PC-9 (cell line): ENCODE results near the gene ENHO. TPM values are rescaled to one million over a fixed set of nuclear protein-coding genes. Genes with fewer than 3 reads are reported as not detected.

Experiments
- BruUV-seq: library from RNA; stranded (reverse); fragments of 400-500 nt; replicated peaks from 2 replicates; lab custom pipeline; 2021; lab: Mats Ljungman, UMichigan
- CTCF ChIA-PET: fragments of 300-600 bp; sonication (Branson Sonifier 250); formaldehyde crosslinking; loops from one replicate; lab custom pipeline; 2022; ENCODE audit warnings: antibody characterized with exemption; lab: Charles Lee
- POLR2A ChIA-PET: fragments of 300-600 bp; sonication (Branson Sonifier 250); formaldehyde crosslinking; loops from one replicate; lab custom pipeline; 2022; ENCODE audit warnings: antibody characterized with exemption; ENCODE audit not compliant: unreplicated experiment; lab: Charles Lee
- DNase-seq, 2 experiments: peaks; one replicate each; pipeline versions ENCODE4 v3.0.0 to v3.0.0-alpha.2; 2015 to 2022; ENCODE audit warnings: mixed read lengths in 1 of 2
- H2AFZ ChIP-seq: fragments of 200-600 bp; sonication (generic); 2 replicates; pipeline ENCODE4 v1.8.1; 2017; ENCODE audit warnings: antibody characterized with exemption
- H3F3A ChIP-seq: fragments of 200-600 bp; sonication (generic); 2 replicates; pipeline ENCODE4 v1.8.1; 2017; ENCODE audit warnings: antibody characterized with exemption, mild to moderate bottlenecking, low read depth; ENCODE audit not compliant: insufficient read depth
- H3K27ac ChIP-seq: fragments of 200-600 bp; sonication (generic); 2 replicates; pipeline ENCODE4 v1.6.1; 2016; ENCODE audit warnings: mixed run types
- H3K27me3 ChIP-seq: fragments of 200-600 bp; sonication (generic); 2 replicates; pipeline ENCODE4 v1.6.1; 2016; ENCODE audit warnings: low read depth, mixed run types; ENCODE audit not compliant: insufficient read depth
- H3K36me3 ChIP-seq: fragments of 200-600 bp; sonication (generic); 2 replicates; pipeline ENCODE4 v1.6.1; 2016; ENCODE audit warnings: low read depth, mixed run types
- H3K4me1 ChIP-seq: fragments of 200-600 bp; sonication (generic); replicated peaks from 2 replicates; pipeline ENCODE4 v1.6.1; 2016; ENCODE audit warnings: mixed run types; ENCODE audit not compliant: insufficient read depth
- H3K4me2 ChIP-seq: fragments of 200-600 bp; sonication (generic); 2 replicates; pipeline ENCODE4 v1.6.1; 2017; ENCODE audit warnings: mixed run types
- H3K4me3 ChIP-seq: fragments of 200-600 bp; sonication (generic); 2 replicates; pipeline ENCODE4 v1.6.1; 2016; ENCODE audit warnings: mixed run types
- H3K79me2 ChIP-seq: fragments of 200-600 bp; sonication (generic); 2 replicates; pipeline ENCODE4 v1.6.1; 2017; ENCODE audit warnings: low read depth, mixed run types
- H3K9me2 ChIP-seq: fragments of 200-600 bp; sonication (generic); 2 replicates; pipeline ENCODE4 v1.8.1; 2017; ENCODE audit warnings: mild to moderate bottlenecking; ENCODE audit not compliant: insufficient read depth
- H3K9me3 ChIP-seq: fragments of 200-600 bp; sonication (generic); 2 replicates; pipeline ENCODE4 v1.8.1; 2016; ENCODE audit warnings: low read depth; ENCODE audit not compliant: insufficient read depth
- H4K20me1 ChIP-seq: fragments of 200-600 bp; sonication (generic); 2 replicates; pipeline ENCODE4 v1.8.1; 2017; ENCODE audit not compliant: insufficient read depth
- EZH2 ChIP-seq: fragments of 200-600 bp; sonication (generic); IDR thresholded peaks from 2 replicates; pipeline ENCODE4 v1.8.0; 2017; ENCODE audit warnings: antibody characterized with exemption, low read depth
- intact Hi-C: fragments of 100-400 bp; cut with micrococcal nuclease; formaldehyde crosslinking; loops from one replicate; pipeline ENCODE4 v1.10.0; 2022; ENCODE audit not compliant: unreplicated experiment
- total RNA-seq: library from RNA; stranded (reverse); gene quantifications from 2 replicates; pipeline ENCODE4 v1.2.3, GENCODE V29; 2021
- TF ChIP-seq, protein P1 (sequence below): fragments of 200-600 bp; sonication (generic); conservative IDR thresholded peaks from 2 replicates; pipeline ENCODE4 v1.6.1; 2017; ENCODE audit warnings: mixed run types, antibody characterized with exemption, mild to moderate bottlenecking, moderate library complexity

Gene ENHO
- total RNA-seq, 1 experiment from 2014 or later, result not detected

DNA sequence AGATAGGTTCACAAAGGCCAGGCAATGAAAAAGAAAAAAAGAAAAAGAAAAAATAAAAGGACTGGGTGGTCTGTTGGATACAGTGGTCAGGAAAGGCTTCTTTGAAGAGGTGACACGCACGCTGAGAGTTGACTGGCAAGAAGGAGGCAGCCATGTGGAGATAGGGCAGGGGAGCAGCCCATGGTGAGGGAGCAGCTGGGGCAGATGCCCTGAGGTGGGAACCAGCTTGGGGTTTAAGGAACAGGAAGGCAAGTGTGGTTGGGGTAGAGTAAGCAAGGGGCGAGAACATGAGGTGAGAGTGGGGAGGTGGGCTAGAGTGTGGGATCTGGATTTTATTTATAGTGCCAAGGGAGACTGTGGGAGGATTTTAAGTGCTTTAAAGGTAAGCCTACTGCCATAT is 6.8 kb downstream of the ENHO start:
- Histone ChIP-seq H3K79me2 (no peaks in the 10 kb centered on the region), H3K4me2 (no peak overlapping the region), H3K36me3 (no peaks in the 10 kb centered on the region), H2AFZ (no peak overlapping the region), H3K27me3 (peaks cover 7% of the 10 kb centered on the region), H3K4me3 (no peak overlapping the region), H3K27ac (no peak overlapping the region), H4K20me1 (no peaks in the 10 kb centered on the region), H3K4me1 (no peaks in the 10 kb centered on the region), H3F3A (no peaks in the 10 kb centered on the region), H3K9me2 (no peaks in the 10 kb centered on the region), H3K9me3 (no peaks in the 10 kb centered on the region)
- intact Hi-C loops, result no loop called here
- no peak for DNase-seq
- TF ChIP-seq EZH2, result no peak
- TF ChIP-seq, protein P1, sequence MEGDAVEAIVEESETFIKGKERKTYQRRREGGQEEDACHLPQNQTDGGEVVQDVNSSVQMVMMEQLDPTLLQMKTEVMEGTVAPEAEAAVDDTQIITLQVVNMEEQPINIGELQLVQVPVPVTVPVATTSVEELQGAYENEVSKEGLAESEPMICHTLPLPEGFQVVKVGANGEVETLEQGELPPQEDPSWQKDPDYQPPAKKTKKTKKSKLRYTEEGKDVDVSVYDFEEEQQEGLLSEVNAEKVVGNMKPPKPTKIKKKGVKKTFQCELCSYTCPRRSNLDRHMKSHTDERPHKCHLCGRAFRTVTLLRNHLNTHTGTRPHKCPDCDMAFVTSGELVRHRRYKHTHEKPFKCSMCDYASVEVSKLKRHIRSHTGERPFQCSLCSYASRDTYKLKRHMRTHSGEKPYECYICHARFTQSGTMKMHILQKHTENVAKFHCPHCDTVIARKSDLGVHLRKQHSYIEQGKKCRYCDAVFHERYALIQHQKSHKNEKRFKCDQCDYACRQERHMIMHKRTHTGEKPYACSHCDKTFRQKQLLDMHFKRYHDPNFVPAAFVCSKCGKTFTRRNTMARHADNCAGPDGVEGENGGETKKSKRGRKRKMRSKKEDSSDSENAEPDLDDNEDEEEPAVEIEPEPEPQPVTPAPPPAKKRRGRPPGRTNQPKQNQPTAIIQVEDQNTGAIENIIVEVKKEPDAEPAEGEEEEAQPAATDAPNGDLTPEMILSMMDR, result no peak
- ChIA-PET POLR2A (no interaction called here), CTCF (no interaction called here)
- no TSS peak for BruUV-seq

DNA sequence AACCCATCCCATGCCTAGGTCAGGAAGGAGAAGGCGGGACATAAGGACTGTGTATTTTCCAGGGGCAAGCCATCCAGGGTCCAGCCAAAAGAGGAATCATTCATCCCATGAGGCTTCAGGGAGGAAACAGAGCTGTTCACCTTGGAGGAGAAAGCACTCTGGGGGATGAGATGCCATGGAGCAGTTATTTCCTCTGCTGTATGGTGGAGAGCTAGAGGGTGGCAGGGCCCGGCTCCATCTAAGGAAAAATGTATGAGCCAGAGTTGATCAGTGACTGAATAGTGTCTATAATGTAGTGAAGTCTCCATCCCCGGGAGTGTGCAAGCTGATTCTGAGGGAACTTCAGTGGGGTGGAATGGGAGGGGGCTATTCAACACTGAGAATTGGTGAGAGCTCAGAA is 8.0 kb downstream of the ENHO start:
- H4K20me1 ChIP-seq, result no peaks in the 10 kb centered on the region
- ChIA-PET POLR2A (no interaction called here), CTCF (no interaction called here)
- no peak for DNase-seq
- no peak for TF ChIP-seq EZH2
- TF ChIP-seq, protein P1, result no peak
- H2AFZ ChIP-seq, result no peak overlapping the region
- peaks cover 7% of the 10 kb centered on the region for H3K27me3 ChIP-seq
- H3K4me2 ChIP-seq, result no peak overlapping the region
- H3K4me1 ChIP-seq, result no peaks in the 10 kb centered on the region
- no TSS peak for BruUV-seq
- H3K9me2 ChIP-seq, result no peaks in the 10 kb centered on the region
- no peaks in the 10 kb centered on the region for H3K9me3 ChIP-seq
- H3K79me2 ChIP-seq, result no peaks in the 10 kb centered on the region
- intact Hi-C loops, result no loop called here
- H3K36me3 ChIP-seq, result no peaks in the 10 kb centered on the region
- H3K4me3 ChIP-seq, result no peak overlapping the region
- H3K27ac ChIP-seq, result no peak overlapping the region
- H3F3A ChIP-seq, result no peaks in the 10 kb centered on the region

DNA sequence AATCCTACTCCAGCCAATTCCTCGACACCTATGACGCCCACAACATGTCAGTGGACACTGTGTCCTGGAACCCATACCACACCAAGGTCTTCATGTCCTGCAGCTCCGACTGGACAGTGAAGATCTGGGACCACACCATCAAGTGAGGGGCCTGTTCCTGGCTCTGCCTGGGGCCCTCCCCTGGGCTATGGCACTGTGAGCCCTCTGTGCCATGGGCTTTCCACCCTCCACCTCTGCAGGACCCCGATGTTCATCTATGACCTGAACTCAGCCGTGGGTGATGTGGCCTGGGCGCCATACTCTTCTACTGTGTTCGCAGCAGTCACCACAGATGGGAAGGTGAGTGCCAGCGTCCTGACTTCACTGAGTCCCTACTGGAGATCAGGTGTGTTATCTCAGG is 8.4 kb downstream of the ENHO start:
- no peaks in the 10 kb centered on the region for H3F3A ChIP-seq
- intact Hi-C loops, result no loop called here
- H3K27ac ChIP-seq, result no peak overlapping the region
- no peaks in the 10 kb centered on the region for H3K4me1 ChIP-seq
- H4K20me1 ChIP-seq, result no peaks in the 10 kb centered on the region
- no peaks in the 10 kb centered on the region for H3K9me3 ChIP-seq
- TF ChIP-seq, protein P1, result no peak
- TF ChIP-seq EZH2, result no peak
- CTCF ChIA-PET, result no interaction called here
- H2AFZ ChIP-seq, result no peak overlapping the region
- H3K4me3 ChIP-seq, result no peak overlapping the region
- H3K27me3 ChIP-seq, result peaks cover 7% of the 10 kb centered on the region
- DNase-seq, result no peak
- no peak overlapping the region for H3K4me2 ChIP-seq
- POLR2A ChIA-PET, result no interaction called here
- H3K36me3 ChIP-seq, result no peaks in the 10 kb centered on the region
- no peaks in the 10 kb centered on the region for H3K9me2 ChIP-seq
- no peaks in the 10 kb centered on the region for H3K79me2 ChIP-seq
- BruUV-seq, result no TSS peak
